ENCODE data around the gene KANSL1L.

The KANSL1L gene

DNA sequence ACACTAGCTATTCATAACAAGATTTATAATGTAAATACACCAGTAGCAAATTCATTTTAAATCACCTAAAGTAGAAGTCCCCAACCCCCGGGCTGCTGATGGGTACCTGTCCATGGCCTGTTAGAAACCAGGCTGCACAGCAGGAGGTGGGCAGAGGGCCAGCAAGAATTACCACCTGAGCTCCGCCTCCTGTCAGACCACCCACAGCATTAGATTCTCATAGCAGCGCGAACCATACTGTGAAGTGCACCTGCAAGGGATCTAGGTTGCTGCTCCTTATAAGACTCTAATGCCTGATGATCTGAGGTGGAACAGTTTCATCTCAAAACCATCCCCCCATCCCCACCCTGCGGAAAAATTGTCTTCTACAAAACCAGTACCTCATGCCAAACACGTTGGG is 71.3 kb downstream of the KANSL1L start:
- H3K9me2 ChIP-seq (replicated peaks; ENCODE audit: insufficient read depth, low read length) = no peaks in the 10 kb centered on the region

DNA sequence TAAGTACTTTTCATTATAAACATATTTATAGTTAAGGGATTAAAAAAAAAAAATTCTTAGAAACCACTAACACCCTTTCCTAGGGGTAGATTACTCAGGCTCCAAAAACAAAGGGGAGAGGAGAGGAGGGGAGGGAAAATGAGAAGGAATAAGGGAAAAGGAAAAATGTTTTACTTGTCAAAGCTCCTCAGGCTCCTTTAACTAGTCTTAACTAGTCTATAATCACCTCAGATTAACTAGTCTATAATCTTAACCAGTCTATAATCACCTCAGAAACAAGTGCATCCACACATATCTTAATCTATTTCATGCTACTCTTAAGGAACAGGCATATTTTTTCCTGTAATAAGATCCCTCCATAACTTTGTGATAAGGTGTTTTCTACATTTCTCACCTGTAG is 76.4 kb downstream of the KANSL1L start:
- H3F3A ChIP-seq (ENCODE audit: insufficient read depth, low read length) = no peaks in the 10 kb centered on the region
- H3K4me1 ChIP-seq (ENCODE audit: low read length) = no peaks in the 10 kb centered on the region
- DNase-seq = no peak
- TF ChIP-seq EZH2 (optimal IDR thresholded peaks at IDR 0.05; ENCODE audit: low read depth, low read length) = no peak
- TF ChIP-seq EZH2phosphoT487 (IDR thresholded peaks at IDR 0.05; ENCODE audit: low read length) = no peak
- TF ChIP-seq, protein P1, sequence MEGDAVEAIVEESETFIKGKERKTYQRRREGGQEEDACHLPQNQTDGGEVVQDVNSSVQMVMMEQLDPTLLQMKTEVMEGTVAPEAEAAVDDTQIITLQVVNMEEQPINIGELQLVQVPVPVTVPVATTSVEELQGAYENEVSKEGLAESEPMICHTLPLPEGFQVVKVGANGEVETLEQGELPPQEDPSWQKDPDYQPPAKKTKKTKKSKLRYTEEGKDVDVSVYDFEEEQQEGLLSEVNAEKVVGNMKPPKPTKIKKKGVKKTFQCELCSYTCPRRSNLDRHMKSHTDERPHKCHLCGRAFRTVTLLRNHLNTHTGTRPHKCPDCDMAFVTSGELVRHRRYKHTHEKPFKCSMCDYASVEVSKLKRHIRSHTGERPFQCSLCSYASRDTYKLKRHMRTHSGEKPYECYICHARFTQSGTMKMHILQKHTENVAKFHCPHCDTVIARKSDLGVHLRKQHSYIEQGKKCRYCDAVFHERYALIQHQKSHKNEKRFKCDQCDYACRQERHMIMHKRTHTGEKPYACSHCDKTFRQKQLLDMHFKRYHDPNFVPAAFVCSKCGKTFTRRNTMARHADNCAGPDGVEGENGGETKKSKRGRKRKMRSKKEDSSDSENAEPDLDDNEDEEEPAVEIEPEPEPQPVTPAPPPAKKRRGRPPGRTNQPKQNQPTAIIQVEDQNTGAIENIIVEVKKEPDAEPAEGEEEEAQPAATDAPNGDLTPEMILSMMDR (IDR thresholded peaks at IDR 0.05; ENCODE audit: low read length) = no peak
- no peaks in the 10 kb centered on the region for H3K9me3 ChIP-seq (replicated peaks; ENCODE audit: insufficient read depth, low read length)
- no peaks in the 10 kb centered on the region for H3K36me3 ChIP-seq (replicated peaks; ENCODE audit: insufficient read depth, low read length)
- no peak overlapping the region for H3K4me2 ChIP-seq (ENCODE audit: low read depth, low read length)
- H3K27ac ChIP-seq (ENCODE audit: low read length) = no peak overlapping the region
- no peak overlapping the region for H2AFZ ChIP-seq (ENCODE audit: low read length)
- H3K27me3 ChIP-seq (replicated peaks; ENCODE audit: insufficient read depth, low read length) = no peaks in the 10 kb centered on the region
- H3K9me2 ChIP-seq (replicated peaks; ENCODE audit: insufficient read depth, low read length) = no peaks in the 10 kb centered on the region
- H3K4me3 ChIP-seq (ENCODE audit: low read length) = no peak overlapping the region
- no peak overlapping the region for H3K9ac ChIP-seq (ENCODE audit: low read length)
- no peaks in the 10 kb centered on the region for H3K79me2 ChIP-seq (ENCODE audit: low read length)
- no peaks in the 10 kb centered on the region for H4K20me1 ChIP-seq (ENCODE audit: insufficient read depth, low read length)

More for the DNA sequence above, 71.3 kb downstream of the KANSL1L start:
- no peak overlapping the region for H2AFZ ChIP-seq (ENCODE audit: low read length)
- TF ChIP-seq EZH2 (optimal IDR thresholded peaks at IDR 0.05; ENCODE audit: low read depth, low read length) = no peak
- TF ChIP-seq, protein P1 (IDR thresholded peaks at IDR 0.05; ENCODE audit: low read length) = no peak
- TF ChIP-seq EZH2phosphoT487 (IDR thresholded peaks at IDR 0.05; ENCODE audit: low read length) = no peak
- no peaks in the 10 kb centered on the region for H3K4me1 ChIP-seq (ENCODE audit: low read length)
- no peaks in the 10 kb centered on the region for H3F3A ChIP-seq (ENCODE audit: insufficient read depth, low read length)
- H3K9me3 ChIP-seq (replicated peaks; ENCODE audit: insufficient read depth, low read length) = no peaks in the 10 kb centered on the region
- H3K79me2 ChIP-seq (ENCODE audit: low read length) = no peaks in the 10 kb centered on the region
- no peak overlapping the region for H3K4me3 ChIP-seq (ENCODE audit: low read length)
- DNase-seq = no peak
- no peak overlapping the region for H3K9ac ChIP-seq (ENCODE audit: low read length)
- no peak overlapping the region for H3K27ac ChIP-seq (ENCODE audit: low read length)
- no peaks in the 10 kb centered on the region for H3K36me3 ChIP-seq (replicated peaks; ENCODE audit: insufficient read depth, low read length)
- no peak overlapping the region for H3K4me2 ChIP-seq (ENCODE audit: low read depth, low read length)
- H3K27me3 ChIP-seq (replicated peaks; ENCODE audit: insufficient read depth, low read length) = no peaks in the 10 kb centered on the region
- H4K20me1 ChIP-seq (ENCODE audit: insufficient read depth, low read length) = no peaks in the 10 kb centered on the region

DNA sequence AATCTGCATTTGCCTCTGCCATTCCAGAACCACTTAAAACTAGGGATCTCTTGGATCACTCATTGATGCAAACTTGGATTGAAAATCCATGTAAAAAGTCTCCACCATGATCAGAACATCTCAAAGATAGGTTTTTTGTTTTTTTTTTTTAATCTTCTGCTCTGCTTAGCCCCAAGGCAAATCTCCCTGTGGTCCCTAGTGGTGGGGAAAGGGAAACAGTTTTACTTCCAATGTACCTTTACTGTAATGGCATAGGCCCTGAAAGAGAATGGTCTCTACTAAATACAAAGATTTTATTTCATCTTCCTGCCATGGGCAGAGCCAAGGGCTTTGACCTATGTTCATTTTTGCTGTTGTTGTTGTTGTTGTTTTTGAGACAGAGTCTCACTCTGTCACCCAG is 78.4 kb downstream of the KANSL1L start:
- no peaks in the 10 kb centered on the region for H4K20me1 ChIP-seq (ENCODE audit: insufficient read depth, low read length)
- no peaks in the 10 kb centered on the region for H3K36me3 ChIP-seq (replicated peaks; ENCODE audit: insufficient read depth, low read length)
- no peak overlapping the region for H3K9ac ChIP-seq (ENCODE audit: low read length)
- H3K79me2 ChIP-seq (ENCODE audit: low read length) = no peaks in the 10 kb centered on the region
- H3F3A ChIP-seq (ENCODE audit: insufficient read depth, low read length) = no peaks in the 10 kb centered on the region
- H3K27ac ChIP-seq (ENCODE audit: low read length) = no peak overlapping the region
- no peak for DNase-seq
- no peaks in the 10 kb centered on the region for H3K4me1 ChIP-seq (ENCODE audit: low read length)
- H2AFZ ChIP-seq (ENCODE audit: low read length) = no peak overlapping the region
- H3K4me2 ChIP-seq (ENCODE audit: low read depth, low read length) = no peak overlapping the region
- H3K27me3 ChIP-seq (replicated peaks; ENCODE audit: insufficient read depth, low read length) = no peaks in the 10 kb centered on the region
- no peaks in the 10 kb centered on the region for H3K9me3 ChIP-seq (replicated peaks; ENCODE audit: insufficient read depth, low read length)
- TF ChIP-seq EZH2phosphoT487 (IDR thresholded peaks at IDR 0.05; ENCODE audit: low read length) = no peak
- TF ChIP-seq EZH2 (optimal IDR thresholded peaks at IDR 0.05; ENCODE audit: low read depth, low read length) = no peak
- TF ChIP-seq, protein P1 (IDR thresholded peaks at IDR 0.05; ENCODE audit: low read length) = no peak
- no peak overlapping the region for H3K4me3 ChIP-seq (ENCODE audit: low read length)
- no peaks in the 10 kb centered on the region for H3K9me2 ChIP-seq (replicated peaks; ENCODE audit: insufficient read depth, low read length)

Data from MM.1S (cell line).